Astrocyte of the hippocampus (primary cell): Measurements from ENCODE around the gene ATOH8.

Experiments used
- DNase-seq: peaks from one replicate; pipeline ENCODE4 v3.0.0; 2011; ENCODE audit warnings: low read depth, low spot score

Gene ATOH8

GRCh38 chr2:85736456-85737355 is 17.1 kb upstream of the ATOH8 start:
- DNase-seq: no peak

GRCh38 chr2:85737481-85737880 is 16.3 kb upstream of the ATOH8 start:
- peak; percentile 86 for DNase-seq

GRCh38 chr2:85737961-85738360 is 15.8 kb upstream of the ATOH8 start:
- no peak for DNase-seq

GRCh38 chr2:85740193-85740592 is 13.6 kb upstream of the ATOH8 start:
- no peak for DNase-seq

- no peak for DNase-seq
Measured at GRCh38 chr2:85741211-85741832, 12.5 kb upstream of the ATOH8 start.

GRCh38 chr2:85741833-85742455 is 11.8 kb upstream of the ATOH8 start:
- DNase-seq: peak; percentile 95

GRCh38 chr2:85743304-85743978 is 10.3 kb upstream of the ATOH8 start:
- DNase-seq: peak; percentile 71

GRCh38 chr2:85744055-85744454 is 9.7 kb upstream of the ATOH8 start:
- DNase-seq: no peak

GRCh38 chr2:85744741-85745601 is 8.8 kb upstream of the ATOH8 start:
- DNase-seq: peak; percentile 70

GRCh38 chr2:85745619-85746018 is 8.2 kb upstream of the ATOH8 start:
- no peak for DNase-seq

- no peak for DNase-seq
Measured at GRCh38 chr2:85746321-85747004, 7.3 kb upstream of the ATOH8 start.

GRCh38 chr2:85747441-85747840 is 6.3 kb upstream of the ATOH8 start:
- DNase-seq: no peak

- no peak for DNase-seq
Measured at GRCh38 chr2:85748039-85748734, 5.6 kb upstream of the ATOH8 start.

GRCh38 chr2:85748985-85749875 is 4.6 kb upstream of the ATOH8 start:
- DNase-seq: no peak

- DNase-seq: peak; percentile 83
Measured at GRCh38 chr2:85750587-85751575, 2.9 kb upstream of the ATOH8 start.

GRCh38 chr2:85751627-85752026 is 2.2 kb upstream of the ATOH8 start:
- DNase-seq: no peak

GRCh38 chr2:85753035-85753524 is 711 bp upstream of the ATOH8 start:
- DNase-seq: no peak
